Esophagus muscularis mucosa (tissue), 4 donors: Measurements from ENCODE around the gene JAK3.

Source experiments
- CTCF ChIP-seq, 3 experiments: fragments of 200-600 bp in 2 of 3; fragments of 450-650 bp in 1 of 3; sonication (generic) in 2 of 3; IDR thresholded peaks; one replicate each; pipeline ENCODE4 v1.5.1; 2017 to 2019; ENCODE audit warnings: antibody characterized with exemption in 3 of 3, mild to moderate bottlenecking in 2 of 3, moderate library complexity in 1 of 3
- EP300 ChIP-seq: sonication (generic); formaldehyde crosslinking; IDR thresholded peaks from one replicate; pipeline ENCODE4 v1.6.1; 2017; ENCODE audit warnings: antibody characterized with exemption
- POLR2A ChIP-seq: fragments of 450-650 bp; IDR thresholded peaks from one replicate; pipeline ENCODE4 v1.6.1; 2017; ENCODE audit warnings: antibody characterized with exemption, moderate library complexity, mild to moderate bottlenecking, low read depth
- POLR2AphosphoS5 ChIP-seq, 2 donors: sonication (generic); formaldehyde crosslinking; IDR thresholded peaks; one replicate each; pipeline ENCODE4 v1.6.1; 2017; ENCODE audit warnings: antibody characterized with exemption in 2 of 2

- TF ChIP-seq CTCF (IDR thresholded peaks at IDR 0.05) (no peak), POLR2A (no peak), EP300 (no peak), POLR2AphosphoS5 (IDR thresholded peaks at IDR 0.05) (no peak)
Measured at GRCh38 chr19:17854061-17854460, 6.3 kb upstream of the JAK3 start.
